NK-92 treated with Interleukin-12 subunit alpha and Interleukin-12 subunit beta, amount 100 ng/mL, for 24 hours (cell line): ENCODE results near the gene RYR1.
"Not testable (repeated sequence)": the region's sequence is repeated elsewhere in the genome, so short reads cannot be mapped to it uniquely, and the experiment has no call there.

Experiments
- DNase-seq: peaks from one replicate; lab custom pipeline; 2025; lab: John Stamatoyannopoulos, UW

Gene RYR1

GRCh38 chr19:38427035-38427677, 6.3 kb upstream of the RYR1 start:
- not testable (repeated sequence) for DNase-seq

DNA sequence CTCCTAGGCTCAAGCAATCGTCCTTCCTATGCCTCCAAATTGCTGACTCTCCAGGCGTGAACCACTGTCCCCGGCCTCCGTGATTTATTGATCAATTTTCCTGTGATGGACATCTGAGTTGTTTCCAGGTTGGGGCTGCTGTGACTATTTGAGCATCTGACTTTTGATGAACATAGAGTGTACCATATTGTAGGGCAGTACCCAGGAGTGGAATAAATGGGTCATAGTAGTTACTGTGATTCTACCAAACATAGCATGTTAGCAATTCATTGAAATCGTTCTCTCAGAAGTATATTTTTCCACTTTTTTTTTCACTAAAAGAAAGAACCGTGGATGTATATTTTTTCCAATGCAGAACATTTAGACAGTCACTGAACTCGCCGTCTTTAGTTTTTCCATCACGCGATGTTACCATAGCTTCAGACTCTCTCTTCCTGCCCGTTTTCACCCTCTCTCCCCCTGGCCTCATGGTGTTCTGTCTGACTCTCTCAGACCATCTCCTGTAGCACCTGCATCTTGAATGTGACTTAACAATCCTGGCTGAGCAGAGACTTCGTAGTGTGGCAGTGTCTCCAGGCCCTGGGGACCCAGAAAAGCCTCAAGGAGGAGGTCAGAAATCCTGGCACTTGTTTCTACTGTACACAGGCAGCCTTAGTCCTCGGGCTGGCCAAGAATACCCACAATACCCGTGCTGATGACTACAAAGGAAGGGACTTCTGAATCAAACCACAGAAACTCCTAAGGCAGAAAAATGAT, 4.3 kb upstream of the RYR1 start:
- no peak for DNase-seq

GRCh38 chr19:38429811-38430156, 3.7 kb upstream of the RYR1 start:
- no peak for DNase-seq

DNA sequence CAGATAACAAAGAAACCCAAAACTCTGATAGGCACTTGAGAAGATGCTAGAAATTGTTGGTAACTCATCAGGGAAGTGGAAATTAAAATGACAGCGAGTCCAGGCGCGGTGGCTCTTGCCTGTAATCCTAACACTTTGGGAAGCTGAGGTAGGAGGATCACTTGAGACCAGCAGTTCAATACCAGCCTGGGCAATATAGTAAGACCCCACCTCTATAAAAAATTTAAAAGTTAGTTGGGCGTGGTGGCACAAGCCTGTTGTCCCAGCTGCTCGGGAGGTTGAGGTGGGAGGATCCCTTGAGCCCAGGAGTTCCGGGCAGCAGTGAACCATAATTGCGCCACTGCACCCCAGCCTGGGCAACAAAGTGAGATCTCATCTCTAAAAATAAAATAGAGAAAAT, 2.6 kb upstream of the RYR1 start:
- no peak for DNase-seq

DNA sequence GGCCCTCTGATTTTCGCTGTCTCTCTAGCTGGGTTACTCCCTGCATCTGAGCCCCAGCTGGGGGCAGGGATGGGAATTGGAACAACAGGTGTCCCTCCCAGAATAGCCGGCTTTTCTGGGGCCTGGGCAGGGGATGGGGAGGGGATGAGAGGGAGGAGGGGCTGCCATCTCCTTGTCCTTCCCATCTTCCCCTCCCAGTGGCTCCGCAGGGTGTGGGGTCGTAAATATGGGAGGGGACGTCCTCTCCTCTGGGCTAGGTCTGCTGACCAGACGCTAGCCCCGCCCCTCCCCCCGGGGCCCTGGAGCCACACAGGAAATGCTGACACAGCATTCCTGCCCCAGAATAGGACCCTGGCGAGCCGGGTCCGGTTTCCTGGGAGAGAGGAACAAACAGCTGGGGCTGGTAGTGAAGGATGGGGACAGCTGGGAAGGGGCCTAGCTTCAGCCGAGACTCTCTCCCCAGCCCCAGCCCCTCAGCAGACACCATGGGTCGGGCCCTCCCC, 1.1 kb downstream of the RYR1 start:
- DNase-seq: no peak

GRCh38 chr19:38437295-38437694, 3.8 kb downstream of the RYR1 start:
- DNase-seq: no peak

DNA sequence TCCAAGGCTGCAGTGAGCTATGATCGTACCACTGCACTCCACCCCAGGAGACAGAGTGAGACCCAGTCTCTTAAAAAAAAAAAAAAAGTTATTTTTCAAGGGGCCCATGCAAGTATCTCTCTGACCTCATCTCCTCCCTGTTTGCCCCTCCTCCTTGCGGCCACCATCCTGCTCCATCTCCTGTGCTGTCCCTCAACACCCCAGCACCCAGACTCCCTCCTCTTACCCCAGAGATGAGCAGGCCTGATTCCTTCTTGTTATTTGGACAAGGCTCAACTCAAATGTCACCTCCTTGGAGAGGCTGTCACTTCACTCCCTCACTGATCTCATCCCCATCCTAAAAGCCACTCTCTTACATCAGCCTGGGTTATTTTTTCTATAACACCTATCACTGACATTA, 4.4 kb downstream of the RYR1 start:
- DNase-seq: no peak

- no peak for DNase-seq
Measured at GRCh38 chr19:38440592-38440991, 7.1 kb downstream of the RYR1 start.

DNA sequence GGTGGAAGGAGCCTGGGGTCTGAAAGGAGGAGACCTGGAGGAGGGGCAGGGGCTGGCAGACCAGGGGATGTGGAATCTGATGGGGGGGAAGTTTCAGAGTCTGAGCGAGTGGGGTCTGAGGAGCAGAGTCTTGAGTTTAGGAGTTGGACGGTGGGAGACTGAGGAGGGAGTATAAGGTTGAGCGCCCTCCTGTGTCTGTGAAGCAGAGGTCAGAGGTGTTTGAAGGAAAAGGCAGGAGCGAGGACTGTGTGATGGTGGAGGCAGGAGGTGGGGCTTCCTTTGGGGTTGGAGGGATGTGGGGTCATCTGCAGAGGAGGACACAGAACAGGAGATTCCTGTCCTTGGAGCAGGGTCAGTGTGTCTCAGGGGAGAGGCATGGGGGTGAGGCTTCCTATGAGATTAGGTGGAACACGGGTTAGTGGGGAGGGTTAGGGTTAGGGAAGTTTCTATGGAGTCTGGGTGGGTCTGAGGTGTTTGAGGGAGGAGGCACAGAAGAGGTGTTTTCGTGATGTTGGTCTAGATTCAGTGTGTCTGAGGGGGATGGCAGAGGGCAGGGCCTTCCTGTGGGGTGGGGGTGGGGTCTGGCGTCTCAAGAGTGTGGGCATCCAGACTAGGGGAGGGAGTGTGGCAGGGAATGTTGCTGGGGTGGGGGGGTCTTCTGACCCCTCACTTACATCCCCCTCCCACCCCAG, 8.3 kb downstream of the RYR1 start:
- DNase-seq: no peak

- no peak for DNase-seq
Measured at GRCh38 chr19:38442736-38443135, 9.2 kb downstream of the RYR1 start.

DNA sequence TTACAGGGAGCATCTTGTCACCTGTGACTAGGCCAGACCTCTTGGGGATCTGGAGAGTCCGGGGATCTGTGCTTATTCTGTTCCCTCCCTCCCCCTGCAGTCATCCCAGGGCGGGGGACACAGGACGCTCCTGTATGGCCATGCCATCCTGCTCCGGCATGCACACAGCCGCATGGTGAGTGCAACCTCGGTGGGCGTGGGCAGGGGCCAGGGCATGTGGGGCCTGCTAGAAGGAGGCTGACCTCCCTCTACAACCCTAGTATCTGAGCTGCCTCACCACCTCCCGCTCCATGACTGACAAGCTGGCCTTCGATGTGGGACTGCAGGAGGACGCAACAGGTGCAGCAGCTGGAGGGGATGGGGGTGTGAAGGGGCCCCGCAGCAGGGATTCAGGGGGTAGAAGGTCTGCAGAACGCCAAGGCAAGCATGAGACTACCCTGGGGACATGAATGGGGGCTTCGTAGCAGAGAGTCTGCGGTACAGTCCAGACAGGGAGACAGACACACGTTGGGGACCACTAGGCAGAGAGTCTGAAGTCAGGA, 10.0 kb downstream of the RYR1 start:
- DNase-seq: no peak

- no peak for DNase-seq
Measured at GRCh38 chr19:38444026-38444425, 10.5 kb downstream of the RYR1 start.

GRCh38 chr19:38445362-38445761, 11.9 kb downstream of the RYR1 start:
- DNase-seq: no peak

DNA sequence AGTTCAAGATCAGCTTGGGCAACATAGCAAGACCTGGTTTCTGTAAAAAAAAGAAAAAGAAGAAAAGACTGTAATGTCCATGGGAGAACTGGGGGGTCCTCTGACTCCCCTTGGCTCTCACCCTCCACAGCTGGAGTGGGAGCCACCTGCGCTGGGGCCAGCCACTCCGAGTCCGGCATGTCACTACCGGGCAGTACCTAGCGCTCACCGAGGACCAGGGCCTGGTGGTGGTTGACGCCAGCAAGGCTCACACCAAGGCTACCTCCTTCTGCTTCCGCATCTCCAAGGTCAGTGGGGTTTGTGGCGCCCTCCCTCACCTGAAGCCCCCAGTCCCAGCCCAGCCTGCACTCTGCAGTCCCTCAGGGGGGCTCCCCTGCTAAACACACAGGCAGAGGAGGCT, 14.7 kb downstream of the RYR1 start:
- DNase-seq: no peak

DNA sequence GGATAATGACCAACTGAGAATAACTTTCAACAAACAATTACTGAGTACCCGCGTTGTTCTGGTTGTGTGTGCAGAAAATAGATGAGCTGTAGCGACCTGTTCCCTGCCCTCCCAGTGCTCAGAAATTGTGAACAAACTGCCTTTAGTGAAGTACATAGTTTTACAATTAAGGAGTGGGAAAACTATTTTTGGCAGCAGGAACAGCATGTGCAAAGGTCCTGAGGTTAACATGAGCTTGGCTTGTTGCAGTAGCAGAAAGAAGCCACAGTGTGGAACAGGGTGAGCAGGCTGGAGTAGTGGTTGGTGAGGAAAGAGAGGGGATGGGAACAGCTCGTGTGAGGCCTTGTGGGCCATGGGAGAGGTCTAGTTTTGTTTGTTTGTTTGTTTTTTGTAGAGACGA, 16.0 kb downstream of the RYR1 start:
- no peak for DNase-seq

DNA sequence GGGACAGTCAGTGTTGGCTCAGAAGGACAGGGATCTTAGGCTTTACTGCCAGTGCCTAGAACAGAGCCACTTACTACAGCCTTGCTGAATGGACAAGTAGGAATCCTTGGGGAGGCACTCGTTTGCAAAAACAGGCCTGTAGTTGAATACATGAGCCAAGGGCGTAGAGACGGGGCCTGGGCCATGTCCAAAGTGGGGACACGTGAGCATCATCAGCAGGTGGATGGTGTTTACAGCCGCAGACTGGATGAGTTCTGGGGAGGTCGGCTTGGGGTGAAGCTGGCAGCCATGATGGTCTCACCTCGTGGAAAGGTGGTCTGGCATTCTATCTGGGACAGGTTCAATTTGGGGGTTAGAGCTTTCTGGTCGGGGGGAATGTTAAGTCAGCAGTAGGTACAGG, 17.5 kb downstream of the RYR1 start:
- no peak for DNase-seq

GRCh38 chr19:38451629-38452028, 18.1 kb downstream of the RYR1 start:
- no peak for DNase-seq

- no peak for DNase-seq
Measured at GRCh38 chr19:38452430-38453366, 19.2 kb downstream of the RYR1 start.

DNA sequence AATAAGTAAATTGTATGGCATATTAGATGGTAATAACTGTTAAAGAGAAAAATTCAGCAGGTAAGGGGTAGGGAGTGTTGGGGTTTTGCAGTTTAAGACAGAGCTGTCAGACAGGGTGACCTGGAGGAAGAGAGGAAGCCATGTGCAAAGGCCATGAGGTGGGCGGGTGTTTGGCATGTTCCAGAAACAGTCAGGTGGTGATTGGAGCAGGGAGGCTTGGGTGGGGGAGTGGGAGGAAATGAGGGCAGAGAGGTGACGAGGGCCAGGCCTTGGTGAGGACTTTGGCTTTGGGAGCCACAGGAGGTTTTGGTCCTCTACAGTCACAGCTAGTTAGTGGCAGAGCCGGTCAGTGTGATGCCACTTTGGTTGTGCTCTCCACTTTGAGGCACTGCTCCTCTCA, 20.1 kb downstream of the RYR1 start:
- DNase-seq: no peak

GRCh38 chr19:38455031-38455430, 21.5 kb downstream of the RYR1 start:
- DNase-seq: no peak

DNA sequence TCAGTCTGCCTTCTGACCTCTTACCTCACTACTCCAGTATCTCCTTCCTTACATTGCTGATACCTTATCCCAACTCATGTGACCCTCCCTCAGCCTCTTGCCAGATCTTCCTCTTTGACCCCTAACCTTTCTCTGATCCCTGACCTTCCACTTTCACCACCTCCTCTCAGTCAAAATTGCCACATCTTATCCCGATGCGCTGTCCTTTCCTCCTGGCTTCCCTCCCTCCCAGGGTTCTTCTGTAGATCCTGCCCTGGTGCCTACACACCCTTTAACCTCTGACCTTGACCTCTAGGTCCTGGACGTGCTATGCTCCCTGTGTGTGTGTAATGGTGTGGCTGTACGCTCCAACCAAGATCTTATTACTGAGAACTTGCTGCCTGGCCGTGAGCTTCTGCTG, 23.7 kb downstream of the RYR1 start:
- DNase-seq: no peak
